ENCODE results near the gene KRTAP10-12. TPM values are rescaled to one million over a fixed set of nuclear protein-coding genes. Genes with fewer than 3 reads are reported as not detected.

Gene KRTAP10-12
- total and polyA plus RNA-seq, 10 of the 15 experiments (the other 5 are each of a cell fraction or from before 2014, with no cell fraction given) = not detected

- intact Hi-C loops (cut with micrococcal nuclease; ENCODE audit: unreplicated experiment) (no loop called here), in situ Hi-C loops (cut with MboI) (no loop called here)
- no peak for TF ChIP-seq JUNB (IDR thresholded peaks at IDR 0.05)
- TF ChIP-seq TCF12 (IDR thresholded peaks at IDR 0.05; ENCODE audit: low read depth, low read length) = no peak
- TF ChIP-seq CREM (IDR thresholded peaks at IDR 0.05; ENCODE audit: low read depth) = no peak
- no peak for TF ChIP-seq ASH2L (IDR thresholded peaks at IDR 0.05; ENCODE audit: borderline replicate concordance, low read depth)
- TF ChIP-seq SUPT20H (IDR thresholded peaks at IDR 0.05; ENCODE audit: borderline replicate concordance, control insufficient read depth, low read depth, low read length) = no peak
- TF ChIP-seq SP1 (IDR thresholded peaks at IDR 0.05; ENCODE audit: low read depth, low read length) = no peak
- TF ChIP-seq MEF2B (IDR thresholded peaks at IDR 0.05; ENCODE audit: partially characterized antibody, poor library complexity, severe bottlenecking) = no peak
- TF ChIP-seq, protein P1, sequence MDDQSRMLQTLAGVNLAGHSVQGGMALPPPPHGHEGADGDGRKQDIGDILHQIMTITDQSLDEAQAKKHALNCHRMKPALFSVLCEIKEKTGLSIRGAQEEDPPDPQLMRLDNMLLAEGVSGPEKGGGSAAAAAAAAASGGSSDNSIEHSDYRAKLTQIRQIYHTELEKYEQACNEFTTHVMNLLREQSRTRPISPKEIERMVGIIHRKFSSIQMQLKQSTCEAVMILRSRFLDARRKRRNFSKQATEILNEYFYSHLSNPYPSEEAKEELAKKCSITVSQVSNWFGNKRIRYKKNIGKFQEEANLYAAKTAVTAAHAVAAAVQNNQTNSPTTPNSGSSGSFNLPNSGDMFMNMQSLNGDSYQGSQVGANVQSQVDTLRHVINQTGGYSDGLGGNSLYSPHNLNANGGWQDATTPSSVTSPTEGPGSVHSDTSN (IDR thresholded peaks at IDR 0.05; ENCODE audit: insufficient replicate concordance, low read depth, low read length) = no peak
- no peak for TF ChIP-seq SRF (IDR thresholded peaks at IDR 0.05; ENCODE audit: low read depth in 2 of 2, low read length in 2 of 2)
- TF ChIP-seq RBBP5 (conservative IDR thresholded peaks at IDR 0.05) = no peak
- TF ChIP-seq POLR2AphosphoS5 (IDR thresholded peaks at IDR 0.05; ENCODE audit: low read length) = no peak
- TF ChIP-seq SMC3 (IDR thresholded peaks at IDR 0.05; ENCODE audit: borderline replicate concordance, low read length) = no peak
- no peak for TF ChIP-seq SREBF1 (IDR thresholded peaks at IDR 0.05; ENCODE audit: low read length)
- TF ChIP-seq, protein P2, sequence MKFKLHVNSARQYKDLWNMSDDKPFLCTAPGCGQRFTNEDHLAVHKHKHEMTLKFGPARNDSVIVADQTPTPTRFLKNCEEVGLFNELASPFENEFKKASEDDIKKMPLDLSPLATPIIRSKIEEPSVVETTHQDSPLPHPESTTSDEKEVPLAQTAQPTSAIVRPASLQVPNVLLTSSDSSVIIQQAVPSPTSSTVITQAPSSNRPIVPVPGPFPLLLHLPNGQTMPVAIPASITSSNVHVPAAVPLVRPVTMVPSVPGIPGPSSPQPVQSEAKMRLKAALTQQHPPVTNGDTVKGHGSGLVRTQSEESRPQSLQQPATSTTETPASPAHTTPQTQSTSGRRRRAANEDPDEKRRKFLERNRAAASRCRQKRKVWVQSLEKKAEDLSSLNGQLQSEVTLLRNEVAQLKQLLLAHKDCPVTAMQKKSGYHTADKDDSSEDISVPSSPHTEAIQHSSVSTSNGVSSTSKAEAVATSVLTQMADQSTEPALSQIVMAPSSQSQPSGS (IDR thresholded peaks at IDR 0.05; ENCODE audit: low read length) = no peak
- TF ChIP-seq MYC (IDR thresholded peaks at IDR 0.05; ENCODE audit: insufficient read depth, insufficient read length, insufficient replicate concordance, low read length, severe bottlenecking) = no peak
- TF ChIP-seq DPF2 (IDR thresholded peaks at IDR 0.05) = no peak
- TF ChIP-seq WRNIP1 (IDR thresholded peaks at IDR 0.05; ENCODE audit: borderline replicate concordance, low read depth, low read length) = no peak
- TF ChIP-seq SUZ12 (IDR thresholded peaks at IDR 0.05; ENCODE audit: unreplicated experiment) = no peak
- no peak for TF ChIP-seq USF2 (IDR thresholded peaks at IDR 0.05; ENCODE audit: borderline replicate concordance, low read depth, low read length)
- Histone ChIP-seq H3K4me1 (ENCODE audit: control insufficient read depth, insufficient read depth, low read length) (no peaks in the 10 kb centered on the region), H4K20me1 (ENCODE audit: control insufficient read depth, insufficient read depth) (no peaks in the 10 kb centered on the region), H3K36me3 (ENCODE audit: control insufficient read depth in 2 of 2, insufficient read depth in 2 of 2, low read length in 1 of 2) (no peaks in the 10 kb centered on the region), H2AFZ (ENCODE audit: control insufficient read depth, low read depth, low read length) (no peak overlapping the region), H3K9ac (ENCODE audit: control insufficient read depth, insufficient read depth, low read length) (no peak overlapping the region), H3K4me2 (ENCODE audit: control insufficient read depth, insufficient read depth) (no peak overlapping the region), H3K27me3 (replicated peaks in 1 of 2; ENCODE audit: control insufficient read depth in 2 of 2, insufficient read depth in 2 of 2, low read length in 1 of 2) (no peaks in the 10 kb centered on the region; a peak in 1 of 4 replicates), H3K4me3 (no peak overlapping the region), H3K9me3 (replicated peaks; ENCODE audit: control insufficient read depth, insufficient read depth, low read length) (no peaks in the 10 kb centered on the region), H3K27ac (ENCODE audit: control insufficient read depth, insufficient read depth) (no peak overlapping the region), H3K79me2 (ENCODE audit: control insufficient read depth, insufficient read depth, low read length) (no peaks in the 10 kb centered on the region)
- ATAC-seq = no peak
- ChIA-PET POLR2A (interaction anchor here (0.5 kb wide), 1 partner anchor 397 kb away, joined by 3 read pairs; no protein-coding TSS in a partner anchor), CTCF (no interaction called here), SMC1A (ENCODE audit: uncharacterized antibody, unreplicated experiment) (no interaction called here), RAD21 (ENCODE audit: unreplicated experiment) (no interaction called here)
- BruUV-seq (replicated peaks) = no TSS peak
- DNase-seq (ENCODE audit: low read depth, low spot score) = no peak
- WGBS (ENCODE audit: insufficient coverage, insufficient replicate concordance, low lambda C conversion rate, missing lambda C conversion rate) = 46% methylated on average over 17 of the region's 17 CpGs
- FAIRE-seq = no peak
Observed at GRCh38 chr21:44734841-44735240, 37.9 kb downstream of the KRTAP10-12 start.
